CD4-positive, alpha-beta T cell treated with Interferon alpha-2 for 1 hour (primary cell): ENCODE data around the gene NDUFV2.
"Not testable (repeated sequence)": the region's sequence is repeated elsewhere in the genome, so short reads cannot be mapped to it uniquely, and the experiment has no call there.

Source experiments
- DNase-seq, 2 donors: peaks; one replicate each; pipeline ENCODE4 v3.0.0-alpha.2; 2020 to 2022

The NDUFV2 gene

DNA sequence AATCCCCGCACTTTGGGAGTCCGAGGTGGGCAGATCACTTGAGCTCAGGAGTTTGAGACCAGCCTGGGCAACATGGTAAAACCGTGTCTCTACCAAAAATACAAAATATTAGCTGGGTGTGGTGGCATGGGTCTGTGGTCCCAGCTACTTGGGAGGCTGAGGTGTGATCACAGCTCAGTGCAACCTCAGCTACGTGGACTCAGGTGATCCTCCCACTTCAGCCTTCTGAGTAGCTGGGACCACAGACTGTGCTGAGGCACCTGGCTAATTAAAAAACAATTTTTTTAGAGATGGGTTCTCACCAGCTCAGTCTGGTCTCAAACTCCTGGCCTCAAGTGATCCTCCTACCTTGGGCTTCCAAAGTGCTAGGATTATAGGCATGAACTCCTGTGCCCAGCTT, 57.5 kb downstream of the NDUFV2 start:
- DNase-seq = no peak

DNA sequence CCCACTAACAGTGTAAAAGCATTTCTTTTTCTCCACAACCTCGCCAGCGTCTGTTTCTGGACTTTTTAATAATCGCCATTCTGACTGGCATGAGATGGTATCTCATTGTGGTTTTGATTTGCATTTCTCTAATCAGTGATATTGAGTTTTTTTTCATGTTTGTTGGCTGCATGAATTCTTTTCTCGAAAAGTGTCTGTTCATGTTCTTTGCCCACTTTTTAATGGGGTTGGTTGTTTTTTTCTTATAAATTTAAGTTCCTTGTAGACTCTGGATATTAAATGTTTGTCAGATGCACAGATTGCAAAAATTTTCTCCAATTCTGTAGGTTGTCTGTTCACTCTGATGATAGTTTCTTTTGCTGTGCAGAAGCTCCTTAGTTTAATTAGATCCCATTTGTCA, 60.2 kb downstream of the NDUFV2 start:
- not testable (repeated sequence) for DNase-seq

DNA sequence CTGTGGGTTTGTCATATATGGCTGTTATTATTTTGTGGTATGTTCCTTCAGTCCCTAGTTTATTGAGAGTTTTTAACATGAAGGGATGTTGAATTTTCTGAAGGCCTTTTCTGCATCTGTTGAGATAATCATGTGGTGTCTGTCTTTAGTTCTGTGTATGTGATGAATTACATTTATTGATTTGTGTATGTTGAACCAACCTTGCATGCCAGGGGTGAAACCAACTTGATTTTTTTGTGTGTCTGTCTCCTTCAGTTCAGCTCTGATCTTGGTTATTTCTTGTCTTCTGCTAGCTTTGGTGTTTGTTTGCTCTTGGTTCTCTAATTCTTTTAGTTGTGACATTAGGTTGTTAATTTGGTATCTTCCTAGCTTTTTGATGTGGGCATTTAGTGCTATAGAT, 61.6 kb downstream of the NDUFV2 start:
- DNase-seq = not testable (repeated sequence)

DNA sequence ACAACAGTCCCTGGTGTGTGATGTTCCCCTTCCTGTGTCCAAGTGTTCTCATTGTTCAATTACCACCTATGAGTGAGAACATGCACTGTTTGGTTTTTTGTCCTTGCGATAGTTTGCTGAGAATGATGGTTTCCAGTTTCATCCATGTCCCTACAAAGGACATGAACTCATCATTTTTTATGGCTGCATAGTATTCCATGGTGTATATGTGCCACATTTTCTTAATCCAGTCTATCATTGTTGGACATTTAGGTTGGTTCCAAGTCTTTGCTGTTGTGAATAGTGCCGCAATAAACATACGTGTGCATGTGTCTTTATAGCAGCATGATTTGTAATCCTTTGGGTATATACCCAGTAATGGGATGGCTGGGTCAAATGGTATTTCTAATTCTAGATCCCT, 63.4 kb downstream of the NDUFV2 start:
- DNase-seq = not testable (repeated sequence)

DNA sequence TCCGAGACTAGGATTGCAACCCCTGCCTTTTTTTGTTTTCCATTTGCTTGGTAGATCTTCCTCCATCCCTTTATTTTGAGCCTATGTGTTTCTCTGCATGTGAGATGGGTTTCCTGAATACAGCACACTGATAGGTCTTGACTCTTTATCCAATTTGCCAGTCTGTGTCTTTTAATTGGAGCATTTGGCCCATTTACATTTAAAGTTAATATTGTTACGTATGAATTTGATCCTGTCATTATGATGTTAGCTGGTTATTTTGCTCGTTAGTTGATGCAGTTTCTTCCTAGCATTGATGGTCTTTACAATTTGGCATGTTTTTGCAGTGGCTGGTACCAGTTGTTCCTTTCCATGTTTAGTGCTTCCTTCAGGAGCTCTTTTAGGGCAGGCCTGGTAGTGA, 67.0 kb downstream of the NDUFV2 start:
- DNase-seq = not testable (repeated sequence)

DNA sequence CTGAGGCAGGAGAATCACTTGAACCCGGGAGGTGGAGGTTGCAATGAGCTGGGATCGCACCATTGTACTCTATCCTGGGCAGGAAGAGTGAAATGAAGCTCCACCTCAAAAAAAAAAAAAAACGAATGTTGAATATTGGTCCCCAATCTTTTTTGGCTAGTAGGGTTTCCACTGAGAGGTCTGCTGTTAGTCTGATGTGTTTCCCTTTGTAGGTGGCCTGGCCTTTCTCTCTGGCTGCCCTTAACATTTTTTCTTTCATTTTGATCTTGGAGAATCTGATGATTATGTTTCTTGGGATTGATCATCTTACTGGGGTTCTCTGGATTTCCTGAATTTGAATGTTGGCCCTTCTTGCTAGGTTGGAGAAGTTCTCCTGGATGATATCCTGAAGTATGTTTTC, 69.4 kb downstream of the NDUFV2 start:
- not testable (repeated sequence) for DNase-seq

DNA sequence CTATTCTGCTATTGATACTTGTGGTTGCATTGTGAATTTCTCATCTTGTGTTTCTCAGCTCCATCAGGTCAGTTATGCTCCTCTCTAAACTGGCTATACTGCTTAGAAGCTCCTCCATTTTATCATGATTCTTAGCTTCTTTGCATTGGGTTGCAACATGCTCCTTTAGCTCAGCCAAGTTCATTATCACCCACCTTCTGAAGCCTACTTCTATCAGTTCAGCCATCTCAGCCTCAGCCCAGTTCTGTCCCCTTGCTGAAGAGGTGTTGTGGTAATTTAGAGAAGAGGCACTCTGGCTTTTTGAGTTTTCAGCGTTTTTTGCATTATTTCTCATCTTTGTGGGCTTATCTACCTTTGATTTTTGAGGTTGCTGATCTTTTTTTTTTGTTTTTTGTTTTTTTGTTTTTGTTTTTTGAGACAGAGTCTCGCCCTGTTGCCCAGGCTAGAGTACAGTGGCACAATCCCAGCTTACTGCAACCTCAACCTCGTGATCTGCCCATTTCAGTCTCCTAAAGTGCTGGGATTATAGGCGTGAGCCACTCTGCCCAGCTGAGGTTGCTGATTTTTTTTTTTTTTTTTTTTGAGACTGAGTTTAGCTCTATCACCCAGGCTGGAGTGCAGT, 70.1 kb downstream of the NDUFV2 start:
- no peak for DNase-seq

DNA sequence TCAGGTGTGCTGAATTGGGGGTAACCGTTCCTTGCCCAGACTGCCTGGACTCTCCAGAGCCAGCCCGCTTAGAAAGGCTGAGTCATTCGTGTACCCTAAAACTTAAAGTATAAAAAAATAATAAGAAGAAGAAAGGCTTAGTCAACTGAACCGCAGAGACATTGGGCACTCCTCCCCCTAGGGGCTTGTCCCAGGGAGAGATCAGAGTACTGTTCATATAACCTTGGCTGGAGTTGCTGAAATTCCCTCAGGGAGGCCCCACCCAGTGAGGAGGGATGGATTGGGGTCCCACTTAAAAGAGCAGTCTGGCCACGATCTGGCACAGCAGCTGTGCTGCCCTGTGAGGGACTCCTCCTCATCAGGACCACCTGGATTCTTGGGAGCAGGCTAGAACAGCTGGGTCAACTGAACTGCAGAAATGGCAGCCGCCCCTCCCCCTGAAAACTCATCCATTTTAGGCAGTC, 71.3 kb downstream of the NDUFV2 start:
- no peak for DNase-seq

DNA sequence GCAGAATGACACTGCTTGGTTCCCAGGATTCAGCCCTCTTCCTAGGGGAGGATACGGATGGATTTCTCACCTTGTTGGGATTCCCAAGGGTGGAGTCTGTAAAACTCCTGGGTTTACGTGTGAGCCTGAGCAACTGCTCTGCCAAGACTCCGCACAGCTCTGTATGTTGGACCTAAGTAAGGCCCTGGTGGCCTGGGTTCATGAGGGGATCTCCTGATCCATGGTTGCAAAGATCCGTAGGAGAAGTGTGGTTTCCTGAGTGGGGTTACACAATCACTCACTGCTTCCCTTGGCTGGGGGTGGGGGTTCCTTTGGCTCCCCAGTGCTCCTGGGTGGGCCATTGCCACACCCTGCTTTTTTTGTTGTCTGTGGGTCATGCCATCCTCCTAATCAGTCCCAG, 71.8 kb downstream of the NDUFV2 start:
- no peak for DNase-seq

DNA sequence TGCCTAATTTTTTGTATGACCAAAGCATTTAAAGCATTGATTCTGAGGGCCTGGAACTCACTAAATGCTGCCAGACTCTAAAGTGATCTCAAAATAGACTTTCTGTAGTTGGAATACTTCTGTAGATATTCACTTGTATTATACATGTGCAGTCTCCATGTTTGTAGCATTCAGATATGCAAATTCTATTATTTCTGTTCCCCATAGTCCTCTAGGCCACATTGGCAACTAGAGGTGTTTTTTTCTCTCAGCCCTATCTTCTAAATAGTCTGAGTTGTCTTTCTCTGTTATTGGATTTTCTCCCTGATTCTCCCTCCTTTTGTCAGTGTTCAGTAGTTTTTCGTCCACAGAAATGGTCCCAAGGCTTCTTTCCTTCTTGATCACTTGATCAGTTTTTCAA, 72.6 kb downstream of the NDUFV2 start:
- DNase-seq = no peak

DNA sequence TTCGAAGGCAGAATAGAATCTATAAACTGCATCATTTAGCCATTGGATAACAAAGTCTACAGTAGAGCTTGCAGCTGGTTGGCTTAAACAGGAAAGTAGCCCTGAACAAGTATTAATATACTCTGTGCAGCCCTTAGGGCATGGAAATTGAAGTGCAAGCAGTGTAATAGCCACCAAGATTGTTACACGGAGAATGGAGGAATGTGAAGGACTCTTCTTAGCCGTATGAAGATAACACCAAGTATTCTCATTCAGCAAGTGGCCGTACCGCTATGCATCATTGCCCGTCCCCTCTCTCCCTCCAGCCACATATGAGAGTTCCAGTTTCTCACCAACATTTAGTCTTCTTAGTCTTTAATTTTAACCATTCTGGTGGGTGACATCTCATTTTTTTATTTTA, 74.5 kb downstream of the NDUFV2 start:
- no peak for DNase-seq

DNA sequence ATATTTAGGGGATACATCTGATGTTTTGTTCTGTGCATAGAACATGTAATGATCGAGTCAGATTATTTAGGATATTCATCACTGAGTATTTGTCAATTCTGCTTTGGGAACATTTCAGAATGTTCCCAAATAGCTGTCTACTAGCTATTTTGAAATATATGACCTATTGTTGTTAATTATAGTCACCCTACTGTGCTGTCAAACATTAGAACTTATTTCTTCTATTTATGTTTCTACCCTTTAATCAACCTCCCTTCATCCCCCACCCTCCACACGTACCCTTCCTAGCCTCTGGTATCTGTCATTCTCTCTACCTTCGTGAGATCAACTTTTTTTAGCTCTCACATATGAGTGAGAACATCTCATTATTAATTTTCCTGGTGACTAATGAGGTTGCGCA, 75.0 kb downstream of the NDUFV2 start:
- DNase-seq = no peak

DNA sequence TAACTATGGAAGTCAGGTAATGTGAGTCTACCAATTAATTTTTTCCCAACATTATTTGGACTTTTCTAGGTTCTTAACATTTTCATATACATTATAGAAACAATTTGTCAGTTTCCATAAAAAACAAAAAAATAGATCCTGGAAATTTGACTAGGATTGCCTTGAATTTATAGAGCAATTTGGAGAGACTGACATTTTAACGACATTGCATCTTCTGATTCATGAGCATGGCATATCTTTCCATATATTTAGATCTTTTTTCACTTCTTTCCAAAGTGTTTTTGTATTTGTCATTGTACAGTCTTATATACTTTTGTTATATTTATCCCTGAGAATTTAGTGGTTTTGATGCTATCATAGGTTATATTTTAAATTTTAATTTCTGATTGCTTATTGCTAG, 76.1 kb downstream of the NDUFV2 start:
- DNase-seq = no peak

DNA sequence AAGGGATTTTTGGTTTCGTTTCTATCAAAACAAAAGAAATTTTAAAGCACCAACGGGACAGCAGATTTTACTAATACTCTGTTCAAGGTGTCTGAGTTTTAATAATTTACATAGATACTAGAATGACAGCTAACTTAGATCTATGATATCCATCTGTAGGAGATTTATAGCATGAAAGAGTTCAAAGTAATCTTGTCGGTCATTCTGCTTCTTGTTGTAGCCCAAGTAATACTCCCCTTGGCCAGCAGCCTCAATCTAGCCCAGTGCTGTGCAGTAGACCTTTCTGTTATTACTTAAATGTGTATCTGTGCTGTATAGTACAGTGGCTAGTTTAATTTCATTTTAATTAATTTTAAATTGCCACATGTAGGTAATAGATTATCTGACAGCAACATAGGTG, 78.8 kb downstream of the NDUFV2 start:
- DNase-seq = no peak

DNA sequence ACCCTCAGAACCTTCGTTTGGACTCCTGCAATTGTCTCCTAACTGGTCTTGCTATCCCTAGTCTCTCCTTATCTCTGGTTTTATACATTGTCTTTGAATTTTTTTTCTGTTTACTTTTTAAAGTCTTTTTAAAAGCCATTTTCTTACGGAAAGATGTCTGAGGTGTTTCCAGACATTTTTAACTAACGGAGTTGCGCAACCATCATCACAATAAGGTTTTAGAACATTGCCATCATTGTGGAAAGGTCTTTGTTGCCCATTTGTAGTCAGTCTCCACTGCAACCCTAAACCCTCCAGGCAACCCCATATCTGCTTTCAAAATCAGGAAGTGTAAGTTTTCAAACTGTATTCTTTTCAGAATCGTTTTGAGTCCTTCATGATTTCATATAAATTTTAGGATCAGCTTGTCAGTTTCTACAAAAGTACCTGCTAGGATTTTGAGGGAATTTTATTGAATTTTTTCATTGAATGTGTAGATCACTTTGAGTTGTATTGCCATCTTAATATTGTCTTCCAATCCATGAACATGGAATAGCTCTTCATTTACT, 80.4 kb downstream of the NDUFV2 start:
- DNase-seq = no peak
